ENCODE results near the gene MAML2. TPM values are rescaled to one million over a fixed set of nuclear protein-coding genes. Genes with fewer than 3 reads are reported as not detected.
A peak's percentile ranks its signal among the peaks of the same experiment; 100 is the strongest.

MAML2 gene
- total RNA-seq, 1 donor, result 20.1 TPM

- no peak overlapping the region for H3K4me3 ChIP-seq (ENCODE audit: low read depth, low read length)
- no peak for DNase-seq (ENCODE audit: low read depth)
- no peak for TF ChIP-seq CTCF (IDR thresholded peaks at IDR 0.05; ENCODE audit: insufficient read depth, low read length)
These were observed 82.5 kb downstream of the MAML2 start for GRCh38 chr11:96260532-96260931.

- no peak for TF ChIP-seq CTCF (IDR thresholded peaks at IDR 0.05; ENCODE audit: insufficient read depth, low read length)
- no peak overlapping the region for H3K4me3 ChIP-seq (ENCODE audit: low read depth, low read length)
- DNase-seq (ENCODE audit: low read depth), result no peak
These were observed 82.9 kb downstream of the MAML2 start for GRCh38 chr11:96260067-96260511.

- no peak overlapping the region for H3K4me3 ChIP-seq (ENCODE audit: low read depth, low read length)
These were observed 83.7 kb downstream of the MAML2 start for GRCh38 chr11:96259134-96259830.

GRCh38 chr11:96257972-96258934 lies 84.7 kb downstream of the MAML2 start:
- DNase-seq (ENCODE audit: low read depth), result no peak
- no peak for TF ChIP-seq CTCF (IDR thresholded peaks at IDR 0.05; ENCODE audit: insufficient read depth, low read length)
- no peak overlapping the region for H3K4me3 ChIP-seq (ENCODE audit: low read depth, low read length)

More at GRCh38 chr11:96259134-96259830, 83.7 kb downstream of the MAML2 start:
- no peak for TF ChIP-seq CTCF (IDR thresholded peaks at IDR 0.05; ENCODE audit: insufficient read depth, low read length)
- peak; percentile 77 for DNase-seq (ENCODE audit: low read depth)

GRCh38 chr11:96257036-96257435 lies 86.0 kb downstream of the MAML2 start:
- DNase-seq (ENCODE audit: low read depth), result no peak
- no peak for TF ChIP-seq CTCF (IDR thresholded peaks at IDR 0.05; ENCODE audit: insufficient read depth, low read length)
- no peak overlapping the region for H3K4me3 ChIP-seq (ENCODE audit: low read depth, low read length)

- no peak for TF ChIP-seq CTCF (IDR thresholded peaks at IDR 0.05; ENCODE audit: insufficient read depth, low read length)
- DNase-seq (ENCODE audit: low read depth), result no peak
- no peak overlapping the region for H3K4me3 ChIP-seq (ENCODE audit: low read depth, low read length)
These were observed 86.6 kb downstream of the MAML2 start for GRCh38 chr11:96256215-96257011.

Measured in fibroblast of the aortic adventitia (primary cell).